Activated CD8-positive, alpha-beta memory T cell treated with anti-CD3 and anti-CD28 coated beads, Interleukin-2, amount 50 U/mL, for 48 hours (primary cell): ENCODE measurements around the gene RAB7A.

ENCODE experiments used
- DNase-seq: peaks from one replicate; pipeline ENCODE4 v3.0.0-alpha.2; 2020

The RAB7A gene

DNA sequence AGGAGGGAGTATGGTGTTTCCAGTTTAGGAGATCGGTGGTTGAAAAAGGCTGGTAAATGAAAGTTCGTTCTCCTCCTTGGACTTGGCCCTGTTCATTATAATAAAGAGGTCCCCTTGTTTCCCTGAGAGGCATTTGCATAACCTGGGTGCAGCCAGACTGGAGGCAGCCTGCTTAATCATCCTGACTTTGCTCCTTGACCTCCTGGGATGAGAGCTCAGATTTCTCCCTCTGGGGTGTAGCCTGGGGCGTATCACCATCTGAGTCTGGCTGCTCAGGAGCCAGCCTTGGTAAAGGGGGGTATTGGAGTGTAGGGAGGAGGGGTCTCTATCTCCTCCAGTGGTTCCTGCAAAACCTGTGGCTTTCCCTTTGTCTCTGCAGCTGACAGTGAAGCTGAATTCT lies 132.2 kb downstream of the RAB7A start:
- no peak for DNase-seq

GRCh38 chr3:128859630-128860029 lies 133.6 kb downstream of the RAB7A start:
- DNase-seq: no peak

DNA sequence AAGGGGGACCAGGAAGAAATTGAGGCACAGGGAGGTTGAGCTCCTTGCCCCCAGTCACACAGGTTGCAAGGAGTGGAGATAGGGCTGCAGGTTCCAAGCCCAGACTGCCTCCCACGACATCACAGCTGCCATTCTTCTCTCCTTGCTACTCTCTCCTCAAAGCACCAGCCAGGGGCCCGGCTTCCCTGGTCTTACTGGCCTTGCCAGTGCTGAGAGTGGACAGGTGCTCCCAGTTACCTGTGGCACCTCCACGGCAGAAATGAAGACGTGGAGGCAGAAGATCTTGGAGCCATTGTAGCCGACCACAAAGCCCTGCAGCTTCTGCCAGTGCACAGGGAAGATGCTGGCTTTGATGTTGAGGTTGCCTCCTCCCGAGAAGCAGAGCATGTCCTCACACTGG lies 135.5 kb downstream of the RAB7A start:
- DNase-seq: no peak

DNA sequence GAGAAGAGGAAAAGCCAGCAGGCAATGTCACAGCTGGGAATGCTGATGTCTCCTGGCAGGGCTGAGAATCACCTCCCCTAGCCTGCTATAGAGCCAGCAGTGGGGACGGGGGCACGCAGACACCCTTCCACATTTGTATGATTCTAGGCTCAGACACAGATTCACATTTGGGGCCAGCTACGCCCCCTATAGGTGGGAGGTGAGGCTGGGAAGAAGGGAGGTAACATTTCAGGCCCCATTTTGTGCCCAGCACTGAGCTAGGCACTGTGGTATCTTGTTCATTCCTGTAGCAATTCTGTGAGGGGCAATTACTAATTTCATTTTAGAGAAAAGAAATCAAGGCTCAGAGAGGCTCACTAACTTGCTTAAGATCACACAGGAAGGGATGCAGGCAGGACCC lies 137.6 kb downstream of the RAB7A start:
- DNase-seq: no peak
